HG02852 (cell line): ENCODE measurements around the gene JKAMP.
A peak's percentile ranks its signal among the peaks of the same experiment; 100 is the strongest.
"Not testable (repeated sequence)": the region's sequence is repeated elsewhere in the genome, so short reads cannot be mapped to it uniquely, and the experiment has no call there.

Experiments used
- ATAC-seq: cut with Tn5 transposase; IDR thresholded peaks from one replicate; pipeline ENCODE4 v1.9.1; 2021; ENCODE audit warnings: mild to moderate bottlenecking, moderate library complexity; ENCODE audit not compliant: unreplicated experiment

JKAMP gene, protein sequence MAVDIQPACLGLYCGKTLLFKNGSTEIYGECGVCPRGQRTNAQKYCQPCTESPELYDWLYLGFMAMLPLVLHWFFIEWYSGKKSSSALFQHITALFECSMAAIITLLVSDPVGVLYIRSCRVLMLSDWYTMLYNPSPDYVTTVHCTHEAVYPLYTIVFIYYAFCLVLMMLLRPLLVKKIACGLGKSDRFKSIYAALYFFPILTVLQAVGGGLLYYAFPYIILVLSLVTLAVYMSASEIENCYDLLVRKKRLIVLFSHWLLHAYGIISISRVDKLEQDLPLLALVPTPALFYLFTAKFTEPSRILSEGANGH

DNA sequence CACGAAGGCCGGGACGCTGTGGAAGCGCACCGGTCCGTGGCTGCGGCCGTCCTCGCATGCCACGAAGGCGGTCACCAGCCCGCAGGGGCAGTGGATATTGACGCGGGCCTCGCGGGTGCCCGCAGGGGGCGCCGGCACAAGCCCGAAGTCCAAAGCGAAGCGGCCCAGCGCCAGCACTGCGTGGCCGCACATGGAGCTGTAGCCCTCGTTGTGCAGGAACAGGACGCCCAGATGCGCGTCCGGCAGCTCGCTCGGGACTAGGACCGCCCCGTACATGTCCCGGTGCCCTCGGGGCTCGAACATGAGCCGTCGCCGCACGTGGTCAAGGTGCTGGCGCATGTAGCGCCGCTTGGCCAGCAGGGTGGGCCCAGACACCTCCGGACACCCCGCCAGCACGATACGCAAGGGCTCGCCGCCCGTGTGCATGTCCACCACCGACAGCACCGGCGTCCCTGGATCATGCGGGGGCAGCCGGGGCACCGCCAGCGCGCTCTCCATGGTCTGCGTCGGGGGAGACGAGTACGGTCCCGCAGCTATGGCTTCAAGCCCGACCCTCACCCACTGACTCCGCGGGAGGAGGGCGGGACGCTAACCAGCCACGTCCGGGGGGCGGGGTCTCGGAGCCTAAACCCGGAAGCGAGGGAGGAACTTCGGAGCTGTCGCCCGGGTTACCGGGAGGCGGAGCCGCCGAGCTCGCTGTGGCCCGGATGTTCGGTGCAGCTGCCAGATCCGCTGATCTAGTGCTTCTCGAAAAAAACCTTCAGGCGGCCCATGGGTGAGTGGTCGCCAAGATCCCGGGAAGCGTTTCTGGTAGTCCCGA, at the start of gene JKAMP, which contains the start of gene L3HYPDH:
JKAMP (plus strand) TSS at position 699 of the 820 bp plus-strand sequence; CDS start at position 772, 73 bp downstream.
L3HYPDH (minus strand) TSS at position 590 of the 820 bp plus-strand sequence; CDS start at position 498, 92 bp downstream.
- peak; percentile 90 for ATAC-seq

DNA sequence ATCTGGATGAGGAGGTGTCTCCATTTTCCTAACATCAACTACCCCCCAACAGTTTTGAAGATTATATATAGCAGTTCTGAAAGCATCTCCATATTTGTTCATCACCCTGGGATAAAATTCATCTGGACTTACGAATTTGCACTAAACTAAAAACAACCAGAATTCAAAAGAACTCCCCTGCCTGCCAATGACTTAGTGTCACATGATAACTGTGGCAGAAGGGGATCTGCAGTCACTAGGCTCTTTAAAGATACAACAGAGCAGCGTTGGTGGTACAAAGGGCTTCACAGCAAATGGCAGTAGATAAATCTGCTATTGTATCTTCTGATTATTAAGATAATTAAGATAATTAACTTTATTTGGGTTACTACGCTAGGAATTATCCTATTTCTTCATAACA, 49.2 kb upstream of the JKAMP start:
- no peak for ATAC-seq

DNA sequence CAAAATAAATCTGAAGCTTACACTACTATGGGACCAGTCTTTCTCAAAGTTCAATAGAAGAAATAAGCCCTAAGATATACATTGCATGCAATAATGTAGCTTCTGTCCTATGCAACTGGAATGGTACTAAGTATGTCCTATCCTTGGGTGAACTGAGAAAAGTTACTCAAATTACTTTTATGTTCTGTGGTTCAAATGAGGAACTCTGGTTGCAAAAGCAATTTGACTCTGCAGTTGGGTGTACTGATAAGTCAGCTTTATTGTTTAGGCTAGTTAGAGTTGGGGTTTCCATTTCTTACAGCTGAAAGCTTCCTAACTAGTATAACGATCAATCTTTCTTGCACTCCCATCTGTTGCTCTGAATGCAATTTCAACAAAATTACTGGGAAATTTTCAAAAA, 48.3 kb upstream of the JKAMP start:
- no peak for ATAC-seq

DNA sequence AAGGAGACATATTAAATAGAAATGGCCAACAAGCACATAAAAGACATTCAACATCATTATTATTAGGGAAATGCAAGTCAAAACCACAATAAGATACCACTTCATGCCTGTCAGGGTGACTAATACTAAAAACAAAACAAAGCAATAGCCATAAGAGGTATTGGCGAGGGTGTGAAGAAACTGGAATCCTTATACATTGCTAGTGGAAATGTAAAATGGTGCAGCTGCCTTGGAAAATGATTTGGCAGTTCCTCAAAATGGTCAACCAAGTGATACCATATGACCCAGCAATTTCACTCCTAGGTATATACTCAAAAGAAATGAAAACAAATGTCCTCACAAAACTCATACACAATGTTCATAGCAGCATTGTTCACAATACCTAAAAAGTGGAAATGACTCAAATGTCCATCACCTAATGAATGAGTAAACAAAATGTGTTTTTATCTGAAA, 46.1 kb upstream of the JKAMP start:
- no peak for ATAC-seq

DNA sequence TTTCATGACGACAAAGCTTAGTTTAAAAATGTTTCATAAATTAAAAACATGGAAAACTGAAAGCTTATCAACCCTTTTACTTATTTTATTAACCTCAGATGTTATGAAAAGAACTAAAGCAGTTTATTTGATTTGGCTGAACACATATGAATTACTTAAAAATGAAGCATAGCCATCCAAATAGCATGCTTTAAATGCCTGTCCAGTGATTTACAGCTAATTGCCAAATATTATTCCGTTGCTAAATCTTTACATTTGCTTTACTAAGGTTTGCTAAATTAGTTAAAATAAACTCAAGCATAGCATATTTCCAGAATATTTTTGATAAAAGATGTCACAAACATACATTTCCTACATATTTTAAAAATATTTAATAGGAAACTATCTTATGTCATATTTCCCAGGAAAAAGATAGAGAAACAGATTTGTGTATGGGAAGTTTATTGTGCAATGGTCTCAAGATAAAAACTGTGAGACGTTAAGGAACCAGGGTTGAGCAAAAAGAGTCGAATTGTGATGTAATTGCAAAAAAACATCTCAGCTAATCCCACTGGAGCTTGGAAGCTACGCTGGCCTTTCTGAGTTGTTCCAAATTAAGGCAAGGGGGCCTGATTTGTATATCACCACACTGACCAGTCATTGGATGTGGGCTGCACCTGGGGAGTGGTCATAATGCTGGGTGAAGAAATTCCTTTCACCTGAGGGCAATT, 44.9 kb upstream of the JKAMP start:
- no peak for ATAC-seq

DNA sequence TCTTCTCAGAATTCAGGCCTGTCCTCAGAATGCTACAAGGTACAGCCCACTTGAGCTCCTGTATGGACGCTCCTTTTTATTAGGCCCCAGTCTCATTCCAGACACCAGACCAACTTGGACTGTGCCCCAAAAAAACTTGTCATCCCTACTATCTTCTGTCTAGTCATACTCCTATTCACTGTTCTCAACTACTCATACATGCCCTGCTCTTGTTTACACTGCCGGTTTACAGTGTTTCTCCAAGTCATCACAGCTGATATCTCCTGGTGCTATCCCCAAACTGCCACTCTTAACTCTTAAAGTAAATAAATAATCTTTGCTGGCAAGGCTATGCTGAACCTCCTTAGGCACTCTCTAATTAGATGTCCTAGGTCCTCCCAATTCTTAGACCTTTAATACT, 35.6 kb upstream of the JKAMP start:
- ATAC-seq: not testable (repeated sequence)

DNA sequence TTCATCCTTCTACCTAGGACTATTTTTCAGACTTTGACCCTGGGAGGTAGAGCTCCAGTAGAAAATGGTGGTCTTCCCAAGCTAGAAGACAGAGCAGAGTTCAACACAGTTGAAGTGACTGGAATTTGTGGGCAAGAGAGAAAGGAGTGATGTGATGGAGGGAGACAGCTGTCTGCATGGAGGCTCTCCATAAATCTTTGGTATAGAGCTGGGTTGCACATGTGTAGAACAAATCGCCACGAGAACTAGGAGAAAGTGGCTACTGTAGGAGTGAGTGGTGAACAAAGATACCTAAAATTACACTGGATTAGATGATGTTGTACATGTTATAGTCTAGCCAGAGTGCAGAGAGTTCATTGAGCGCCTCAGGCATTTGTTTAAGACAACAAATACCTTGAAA, 33.6 kb upstream of the JKAMP start:
- no peak for ATAC-seq

DNA sequence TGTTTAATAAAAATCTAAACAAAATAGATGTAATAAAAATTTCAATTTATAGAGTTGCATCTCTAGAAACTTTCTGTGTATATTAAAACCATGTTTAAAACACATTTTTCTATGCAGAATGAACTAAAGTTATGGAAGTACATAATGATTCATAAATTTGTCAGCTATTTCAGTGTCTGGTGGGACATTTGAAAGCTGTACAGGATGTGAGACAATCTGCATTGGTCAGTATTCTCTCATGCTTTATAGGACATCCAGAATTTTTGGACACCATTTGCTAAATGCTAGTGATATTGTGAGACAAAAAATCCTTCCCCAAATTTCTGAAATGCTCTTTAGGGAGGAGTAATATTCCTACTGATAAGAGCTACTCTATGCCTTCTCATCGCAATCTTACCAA, 32.5 kb upstream of the JKAMP start:
- no peak for ATAC-seq

DNA sequence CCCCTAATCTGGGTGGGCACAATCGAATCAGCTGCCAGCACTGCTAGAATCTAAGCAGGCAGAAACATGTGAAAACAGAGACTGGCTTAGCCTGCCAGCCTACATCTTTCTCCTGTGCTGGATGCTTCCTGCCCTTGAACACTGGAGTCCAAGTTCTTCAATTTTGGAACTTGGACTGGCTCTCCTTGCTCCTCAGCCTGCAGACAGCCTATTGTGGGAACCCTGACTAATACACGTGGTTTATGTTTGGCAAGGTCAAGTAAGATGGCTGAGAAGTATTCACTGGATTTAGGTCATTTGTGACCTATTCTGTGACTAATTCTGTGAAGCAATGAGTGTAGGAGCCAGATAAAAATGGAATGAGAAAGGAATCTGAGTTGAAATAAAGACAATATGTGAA, 30.2 kb upstream of the JKAMP start:
- ATAC-seq: no peak

DNA sequence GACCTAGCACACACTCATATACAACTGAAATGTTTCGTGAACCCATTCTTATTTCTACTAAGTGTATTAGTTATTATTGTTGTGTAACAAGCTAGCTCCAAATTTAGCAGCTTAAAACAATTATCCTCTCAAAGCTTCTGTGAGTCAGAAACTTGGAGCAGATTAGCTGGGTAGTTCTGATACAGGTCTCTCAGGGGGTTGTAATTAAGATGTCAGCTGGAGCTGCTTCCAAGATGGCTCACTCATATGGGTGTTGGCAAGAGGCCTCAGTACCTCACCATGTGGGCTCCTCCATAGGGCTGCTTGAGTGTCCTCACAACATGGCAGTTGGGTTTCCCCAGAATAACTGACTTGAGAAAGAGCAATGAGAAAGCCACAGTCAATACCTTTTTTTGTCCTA, 28.9 kb upstream of the JKAMP start:
- no peak for ATAC-seq

DNA sequence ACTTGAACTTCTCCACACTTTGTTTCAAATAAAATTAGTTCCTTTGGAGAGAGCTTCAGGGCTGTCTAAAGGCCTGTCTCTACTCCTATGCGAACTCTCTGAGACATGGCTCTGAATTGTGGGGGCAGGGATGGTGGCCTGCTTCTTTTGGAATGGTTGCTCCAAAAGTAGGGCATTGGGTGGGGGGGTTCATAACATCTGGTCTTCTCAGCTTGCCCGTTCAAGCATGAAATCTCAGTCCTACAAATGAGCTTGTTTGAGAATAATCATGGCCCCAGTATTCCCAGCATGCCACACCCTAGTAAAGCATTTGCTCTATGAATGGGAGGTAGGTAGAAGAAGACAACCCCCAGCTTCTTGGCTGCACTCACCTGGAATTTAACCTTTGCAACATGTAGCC, 25.8 kb upstream of the JKAMP start:
- no peak for ATAC-seq

DNA sequence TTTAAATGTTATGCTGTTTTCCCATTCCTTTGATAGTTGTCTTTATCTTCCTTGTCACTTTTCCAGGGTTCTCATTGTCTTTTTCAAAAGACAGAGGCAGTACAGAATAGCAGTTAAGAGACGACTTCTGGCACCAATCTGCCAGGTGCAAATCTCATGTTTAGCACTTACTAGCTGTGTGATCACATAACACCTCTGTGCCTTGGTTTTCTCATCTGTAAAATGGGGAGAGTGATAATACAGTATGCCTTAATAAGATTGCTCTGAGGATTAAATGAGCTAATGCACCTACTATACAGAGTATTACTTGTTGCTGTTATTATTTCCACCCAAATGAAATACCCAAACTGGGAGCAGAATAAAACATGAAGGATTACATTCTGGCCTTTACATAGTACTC, 23.9 kb upstream of the JKAMP start:
- no peak for ATAC-seq

DNA sequence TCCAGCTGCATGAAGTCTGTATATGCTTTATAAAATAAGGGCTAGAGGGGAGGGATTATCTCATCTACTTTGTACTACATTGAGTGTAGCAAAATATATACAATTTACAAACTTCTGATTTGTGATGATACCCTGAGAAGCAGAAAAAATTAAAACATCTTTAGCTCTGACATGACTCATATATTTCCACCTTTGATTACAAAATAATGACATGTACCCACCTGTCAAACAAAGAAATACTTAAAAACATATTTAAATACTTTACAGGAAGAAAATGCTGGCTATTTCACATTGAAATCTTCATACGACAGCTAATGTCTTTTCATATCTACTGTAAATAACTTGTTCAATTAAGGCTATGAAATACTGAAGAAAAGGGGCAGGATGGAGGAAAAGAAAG, 22.4 kb upstream of the JKAMP start:
- no peak for ATAC-seq

DNA sequence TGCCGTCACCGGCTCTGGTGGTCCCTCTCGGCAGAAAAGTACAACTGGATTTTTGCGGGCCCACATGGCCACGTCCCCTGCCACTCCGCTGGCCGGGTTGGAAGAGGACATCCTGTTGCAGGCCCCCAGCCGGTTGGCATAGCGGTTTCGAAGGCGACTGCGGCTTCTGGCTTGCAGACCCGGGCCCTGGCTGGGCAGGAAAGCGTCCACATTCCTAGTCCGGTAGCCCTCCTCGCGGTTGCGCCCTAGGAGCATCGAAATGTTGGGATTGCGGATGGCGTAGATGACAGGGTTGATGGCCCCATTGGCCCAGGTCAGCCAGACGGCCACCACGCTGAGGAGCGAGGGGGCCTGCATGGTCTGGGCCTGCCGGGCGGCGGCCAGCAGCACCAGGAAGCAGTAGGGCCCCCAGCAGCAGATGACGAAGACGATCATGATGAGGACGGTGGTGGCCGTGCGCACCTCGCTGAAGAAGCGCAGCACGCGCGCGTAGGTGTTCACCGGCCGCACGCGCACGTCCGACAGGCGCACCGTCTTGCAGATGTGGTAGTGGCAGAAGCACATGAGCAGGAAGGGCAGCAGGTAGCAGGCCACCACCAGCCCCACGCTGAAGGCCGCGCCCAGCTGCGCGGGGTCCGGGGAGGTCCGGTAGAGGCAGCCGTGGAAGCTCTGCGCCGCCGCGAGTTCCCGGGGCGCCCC, 20.4 kb upstream of the JKAMP start:
- peak; percentile 32 for ATAC-seq

DNA sequence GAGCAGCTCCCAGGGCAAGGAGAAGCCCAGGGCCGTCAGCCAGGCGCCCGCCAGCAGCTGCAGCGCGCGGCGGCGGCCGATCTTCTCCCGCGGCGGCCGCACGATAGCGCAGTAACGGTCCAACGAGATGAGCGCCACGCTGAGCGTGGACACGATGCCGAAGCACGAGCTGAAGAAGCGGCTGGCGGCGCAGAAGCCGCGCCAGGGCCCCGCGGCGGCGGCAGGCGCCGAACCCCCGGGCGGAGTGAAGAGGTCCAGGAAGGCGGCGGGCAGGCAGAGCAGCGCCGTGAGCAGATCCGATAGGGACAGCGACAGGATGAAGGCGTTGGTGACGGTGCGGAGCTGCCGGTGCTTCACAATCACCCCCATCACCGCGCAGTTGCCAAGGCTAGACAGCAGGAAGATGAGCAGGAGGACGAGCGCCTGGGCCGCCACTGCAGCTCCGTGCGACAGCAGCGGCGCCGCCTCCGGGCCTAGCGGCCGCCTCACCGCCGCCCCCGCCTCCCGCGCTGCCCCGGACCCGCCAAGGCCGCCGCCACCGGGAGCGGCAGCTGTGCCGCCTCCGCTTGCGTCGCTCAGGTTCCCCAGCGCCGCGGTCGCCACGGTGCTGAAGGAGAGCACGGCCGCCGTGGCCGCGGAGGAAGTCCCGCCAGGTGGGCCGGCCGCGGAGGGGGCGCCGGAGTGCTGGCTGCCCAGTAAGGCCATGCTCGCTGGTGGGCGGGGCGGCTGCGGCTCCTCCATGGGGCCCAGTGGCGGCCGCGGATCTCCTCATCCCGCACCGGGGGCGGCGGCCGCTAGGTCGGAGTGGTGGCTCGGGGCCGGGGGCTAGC, 19.6 kb upstream of the JKAMP start:
- ATAC-seq: peak; percentile 72

DNA sequence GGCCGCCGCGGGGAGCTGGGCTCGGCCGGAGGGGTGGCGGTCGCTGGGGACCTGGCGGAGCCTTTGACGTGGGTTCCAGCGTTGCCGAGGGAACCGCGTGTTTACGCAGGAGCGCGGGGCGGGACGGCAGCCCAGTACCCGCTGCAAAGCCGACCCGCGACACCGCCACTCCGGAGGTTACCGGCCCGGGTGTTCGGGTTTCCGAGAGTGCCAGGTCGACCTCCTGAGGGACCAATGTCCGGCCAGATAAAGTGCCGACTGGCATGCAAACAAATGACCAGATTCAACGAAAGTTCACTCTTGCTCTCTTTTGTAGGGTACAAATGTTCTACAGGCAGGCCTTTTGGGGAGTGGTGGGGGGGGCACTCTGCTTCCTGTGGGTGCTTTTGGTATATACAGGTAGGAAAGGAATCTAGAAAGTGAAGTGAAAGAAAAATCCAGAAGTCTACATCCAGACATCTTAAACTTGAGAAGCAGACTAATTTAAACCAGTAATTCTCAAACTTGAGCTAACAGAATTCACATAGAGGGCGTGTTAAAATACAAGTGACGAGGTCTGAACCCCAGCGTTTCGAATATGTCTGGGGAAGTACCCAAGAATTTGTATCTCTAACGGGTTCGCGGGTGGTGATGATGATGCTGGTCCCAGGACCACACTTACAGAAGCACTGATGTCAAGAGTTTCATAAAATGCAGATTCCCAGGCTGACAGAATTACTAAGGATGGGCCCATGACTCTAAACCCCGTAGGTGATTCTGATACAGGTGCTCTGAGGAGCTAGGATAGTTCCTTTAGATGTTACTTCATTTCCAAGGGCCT, 18.8 kb upstream of the JKAMP start, which contains the start of gene GPR135:
GPR135 (minus strand) TSS at position 65 of the 820 bp plus-strand sequence. CDS start 154 bp downstream, outside the sequence.
- ATAC-seq: peak; percentile 36

DNA sequence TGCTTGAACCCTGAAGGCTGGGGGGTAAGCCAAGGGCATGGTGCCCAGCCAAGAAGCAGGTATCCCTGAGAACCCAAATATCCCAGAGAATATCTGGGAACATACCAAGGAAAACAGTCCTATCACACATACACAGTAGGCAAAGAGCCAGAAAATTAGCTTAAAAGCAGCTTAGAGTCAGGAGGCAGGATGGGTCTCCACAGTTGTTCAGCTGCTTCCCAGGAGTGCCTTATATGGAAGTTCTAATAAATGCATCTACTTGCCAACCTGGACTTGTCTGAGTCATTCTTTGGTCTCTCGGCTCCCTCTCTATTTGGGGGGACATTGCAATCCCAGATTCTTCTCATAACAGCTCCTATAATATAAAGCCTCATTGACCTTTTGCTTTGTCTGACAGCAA, 10.1 kb upstream of the JKAMP start:
- no peak for ATAC-seq

DNA sequence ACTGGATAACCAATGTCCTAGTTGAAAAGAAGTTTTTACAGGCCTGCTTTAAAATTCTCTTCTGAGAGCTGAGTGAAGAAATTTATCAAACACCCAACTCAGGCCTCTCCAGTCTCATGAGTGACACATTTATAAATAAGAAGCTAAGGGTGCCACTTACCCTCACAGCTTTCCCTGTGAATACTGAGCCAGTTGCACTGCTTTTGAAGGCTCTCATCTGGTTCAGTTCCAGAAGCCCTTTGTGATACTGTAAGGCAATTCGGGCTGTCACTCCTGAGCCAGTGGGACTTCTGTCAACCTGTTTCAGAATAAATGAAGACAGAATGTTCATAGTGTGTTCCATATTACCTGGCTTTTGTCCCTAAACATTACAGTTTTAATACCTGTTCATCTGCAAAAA, 8.6 kb upstream of the JKAMP start:
- ATAC-seq: no peak

DNA sequence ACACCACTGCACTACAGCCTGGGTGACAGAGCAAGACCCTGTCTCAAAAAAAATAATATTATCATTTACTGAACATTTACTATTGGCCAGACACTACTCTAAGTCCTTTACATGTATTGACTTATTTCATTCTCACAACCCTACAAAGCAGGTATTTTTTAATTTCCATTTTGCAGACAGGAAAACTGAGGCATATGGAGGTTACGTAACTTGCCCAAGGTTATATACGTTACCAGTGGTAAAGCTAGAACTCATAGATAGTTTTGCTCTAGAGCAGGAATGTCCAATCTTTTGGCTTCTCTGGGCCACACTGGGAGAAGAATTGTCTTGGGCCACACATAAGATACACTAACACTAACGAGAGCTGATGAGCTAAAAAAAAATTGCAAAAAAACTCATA, 5.8 kb upstream of the JKAMP start:
- no peak for ATAC-seq
